Esophagus muscularis mucosa (tissue), 3 donors: ENCODE data around the gene IFFO2.

ENCODE experiments used
- CTCF ChIP-seq, 3 experiments: fragments of 200-600 bp in 2 of 3; fragments of 450-650 bp in 1 of 3; sonication (generic) in 2 of 3; IDR thresholded peaks; one replicate each; pipeline ENCODE4 v1.5.1; 2017 to 2019; ENCODE audit warnings: antibody characterized with exemption in 3 of 3, mild to moderate bottlenecking in 2 of 3, moderate library complexity in 1 of 3
- POLR2A ChIP-seq: fragments of 450-650 bp; IDR thresholded peaks from one replicate; pipeline ENCODE4 v1.6.1; 2017; ENCODE audit warnings: antibody characterized with exemption, moderate library complexity, mild to moderate bottlenecking, low read depth

- TF ChIP-seq CTCF (IDR thresholded peaks at IDR 0.05) (peak; percentile 69 to 92 (median 75)), POLR2A (no peak)
Measured at GRCh38 chr1:18875107-18875795, 81.2 kb downstream of the IFFO2 start.
